Cortex of kidney (tissue), 1 donor: ENCODE results near the gene DNAH11.
"Not testable (repeated sequence)": the region's sequence is repeated elsewhere in the genome, so short reads cannot be mapped to it uniquely, and the experiment has no call there.

Experiments used
- DNase-seq: peaks from one replicate; lab custom pipeline; 2025; lab: John Stamatoyannopoulos, UW

Gene DNAH11

GRCh38 chr7:21933293-21933692 is 390.5 kb downstream of the DNAH11 start:
- not testable (repeated sequence) for DNase-seq

GRCh38 chr7:21934808-21935207 is 392.0 kb downstream of the DNAH11 start:
- DNase-seq = no peak

- no peak for DNase-seq
These were observed 395.6 kb downstream of the DNAH11 start for GRCh38 chr7:21938463-21938862.

DNA sequence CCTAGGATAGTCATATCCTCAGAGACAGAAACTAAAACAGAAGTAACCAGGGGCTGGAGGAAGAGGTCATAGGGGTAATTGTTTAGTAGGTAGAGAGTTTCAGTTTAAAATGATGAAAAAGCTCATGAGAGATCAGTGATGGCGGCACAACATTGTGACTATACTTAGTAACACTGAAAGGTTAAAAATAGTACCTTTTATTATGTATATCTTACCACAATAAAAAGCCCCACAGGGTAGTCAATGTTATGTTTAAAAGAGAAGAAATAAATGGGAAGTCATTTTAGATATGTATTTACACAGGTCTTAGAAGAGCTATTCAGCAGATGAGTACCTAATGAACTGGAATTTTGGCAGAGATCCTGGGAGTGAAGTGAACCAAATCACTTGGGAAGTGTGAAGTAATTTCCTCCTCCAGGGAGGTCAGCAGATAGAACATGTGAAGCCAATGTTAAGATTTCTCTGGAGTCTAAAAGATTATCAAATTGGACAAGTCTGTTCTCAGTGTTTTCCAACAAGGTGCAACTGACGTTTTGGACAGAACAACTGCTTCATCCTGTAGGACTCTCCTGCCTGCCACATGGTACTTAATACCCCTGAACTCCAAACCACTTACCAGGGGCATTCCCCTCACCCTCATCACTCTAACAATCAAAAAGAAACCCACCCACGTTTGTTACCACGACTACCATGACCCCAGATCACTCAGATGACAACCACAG is 396.5 kb downstream of the DNAH11 start:
- DNase-seq = no peak

- no peak for DNase-seq
These were observed 397.1 kb downstream of the DNAH11 start for GRCh38 chr7:21939858-21940372.

DNA sequence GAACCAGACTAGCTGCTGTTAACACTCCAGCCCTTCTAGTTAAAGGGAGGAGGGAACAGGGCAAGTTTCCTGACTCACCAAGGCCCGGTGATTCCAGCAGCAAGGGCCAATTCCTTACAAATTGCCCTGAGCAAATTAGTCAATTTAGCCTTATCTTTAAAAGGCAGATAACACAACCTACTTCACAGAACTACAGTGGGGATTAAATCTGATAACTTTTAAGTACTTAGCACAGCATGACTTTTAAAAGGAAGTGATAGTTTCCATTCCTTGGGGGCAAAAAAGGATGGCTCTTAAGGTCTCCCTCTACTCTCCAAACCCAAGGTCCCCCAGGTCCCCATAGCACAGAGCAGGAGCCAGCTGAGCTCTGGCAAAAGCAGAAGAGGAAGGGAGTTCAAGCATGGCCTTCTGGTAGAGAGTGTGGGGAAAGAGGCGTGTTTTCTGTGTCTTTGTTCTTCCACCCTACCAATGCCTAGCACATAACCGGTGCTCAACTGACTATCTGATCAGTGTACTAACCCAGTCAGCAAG is 398.8 kb downstream of the DNAH11 start:
- no peak for DNase-seq

DNA sequence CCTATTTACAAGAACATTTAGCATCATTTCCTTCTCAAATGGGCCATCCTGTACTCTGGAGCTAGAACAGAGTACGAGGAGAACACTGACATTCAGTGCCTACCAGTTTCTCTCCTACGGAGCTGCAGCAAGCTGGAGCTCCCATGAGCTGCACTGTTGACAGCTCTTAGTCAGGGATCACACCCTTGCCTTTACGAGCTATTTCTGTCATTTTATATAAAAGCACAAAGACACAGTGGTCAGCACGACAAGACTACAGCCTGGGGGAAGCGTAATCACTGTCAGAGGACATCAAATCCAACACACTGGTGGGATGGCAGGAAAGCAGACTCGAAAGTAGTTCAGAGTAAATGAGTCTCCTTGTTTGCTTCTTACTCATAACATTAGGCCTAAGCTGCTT is 400.1 kb downstream of the DNAH11 start:
- DNase-seq = no peak

GRCh38 chr7:21943436-21943835 is 400.6 kb downstream of the DNAH11 start:
- no peak for DNase-seq

- DNase-seq = no peak
These were observed 402.0 kb downstream of the DNAH11 start for GRCh38 chr7:21944616-21945453.

DNA sequence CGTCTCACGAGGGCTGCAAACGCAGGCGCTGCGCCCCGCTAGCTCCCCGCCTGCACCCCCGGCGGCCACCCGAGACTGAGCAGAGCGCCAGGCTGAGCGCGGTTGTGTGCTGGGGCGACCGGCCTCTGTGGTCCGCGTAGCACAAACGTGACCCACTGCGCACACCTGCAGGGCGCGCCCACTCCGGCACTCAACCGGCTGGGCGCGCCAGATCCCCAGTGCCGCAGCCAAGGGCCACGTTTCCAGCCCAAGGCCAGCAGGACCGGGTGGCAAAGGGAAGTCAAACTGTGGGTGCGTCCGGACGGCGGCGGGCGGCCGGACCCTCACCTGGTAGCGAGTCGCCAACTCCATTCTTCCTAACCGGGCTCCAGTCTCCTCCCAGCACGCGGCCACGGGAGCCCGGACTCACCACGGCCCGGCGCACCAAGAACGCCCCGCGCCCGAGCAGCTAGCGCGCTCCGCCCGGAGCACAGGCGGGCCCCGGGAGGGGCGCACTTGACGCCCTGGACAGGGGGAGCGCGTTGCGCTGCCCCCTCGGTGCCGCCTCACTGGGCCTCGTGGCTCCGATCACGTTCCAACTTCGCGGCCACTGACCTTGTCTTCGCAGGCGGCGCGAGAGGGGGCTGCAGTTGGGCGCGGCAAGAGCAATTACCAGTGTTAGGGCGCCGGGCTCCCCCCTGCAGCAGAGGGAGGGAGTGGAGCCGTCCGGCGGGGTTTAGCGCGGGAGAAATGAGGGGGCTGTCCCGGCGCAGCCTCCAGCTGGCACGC is 402.8 kb downstream of the DNAH11 start, which contains the start of gene CDCA7L:
Gene CDCA7L (minus strand): TSS at position 446 of the 768 bp plus-strand sequence. CDS start 95 bp downstream, at position 351.
- no peak for DNase-seq

GRCh38 chr7:21946222-21946709 is 403.4 kb downstream of the DNAH11 start:
- no peak for DNase-seq

GRCh38 chr7:21947056-21947455 is 404.2 kb downstream of the DNAH11 start:
- no peak for DNase-seq

DNA sequence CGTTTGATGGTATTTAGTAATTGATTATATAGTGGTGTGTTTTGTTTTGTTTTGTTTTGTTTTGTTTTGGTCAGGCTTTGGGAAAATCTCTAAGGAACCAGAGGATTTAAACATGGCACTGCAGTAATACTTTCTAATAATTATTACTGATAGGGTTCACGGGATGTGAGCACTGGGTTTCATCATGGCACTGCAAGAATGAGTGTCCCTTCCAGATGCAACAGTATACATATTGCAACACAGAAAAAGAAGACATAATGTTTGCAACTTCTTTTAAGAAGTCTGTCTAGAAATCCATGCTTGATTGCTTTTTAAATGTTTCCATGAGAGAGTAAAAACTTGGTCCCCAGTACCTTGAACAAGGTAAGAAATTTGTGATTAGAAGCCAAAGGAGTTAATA is 405.1 kb downstream of the DNAH11 start:
- no peak for DNase-seq

GRCh38 chr7:21948364-21948763 is 405.5 kb downstream of the DNAH11 start:
- DNase-seq = no peak

DNA sequence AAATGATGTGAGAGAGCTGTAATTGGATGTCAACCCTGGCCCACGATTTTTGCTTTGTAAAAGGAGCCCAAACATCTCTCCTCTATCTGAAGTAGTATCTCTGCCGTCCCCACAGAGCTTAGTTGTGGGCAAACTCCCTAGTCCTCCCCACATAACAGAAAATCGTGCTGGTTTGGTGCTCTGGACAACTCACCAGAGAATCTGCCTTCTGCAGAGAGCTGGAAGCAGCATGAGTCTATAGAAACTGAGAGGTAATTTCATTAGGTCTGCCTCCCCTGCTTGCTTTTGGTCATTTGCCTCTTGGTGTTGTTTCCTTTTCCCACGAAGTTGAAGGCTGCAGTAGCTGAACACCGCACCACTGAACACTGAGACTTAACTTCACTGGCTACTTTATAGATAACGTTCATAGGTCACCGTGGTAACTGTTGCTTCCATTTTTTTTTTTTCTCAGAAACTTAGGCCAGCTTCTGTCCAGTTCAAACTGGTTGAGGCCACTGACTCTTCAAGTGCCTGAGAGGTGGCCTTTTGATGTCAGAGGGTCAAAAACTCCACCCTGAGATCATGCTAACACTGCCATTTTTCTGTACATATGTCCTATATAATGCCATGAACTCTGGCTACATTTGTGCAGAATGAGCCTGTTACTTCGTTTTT is 406.2 kb downstream of the DNAH11 start:
- no peak for DNase-seq
